ENCODE measurements around the gene STK32C.
"Not testable (repeated sequence)": the region's sequence is repeated elsewhere in the genome, so short reads cannot be mapped to it uniquely, and the experiment has no call there.

The STK32C gene

GRCh38 chr10:132222726-132223125, 85.0 kb downstream of the STK32C start:
- in situ Hi-C loops (cut with MboI; ENCODE audit: low sequenced_read_pairs): loop anchor here (10.0 kb wide), 3 partner anchors 142 to 412 kb away; no protein-coding TSS in a partner anchor

GRCh38 chr10:132220996-132221395, 86.8 kb downstream of the STK32C start:
- in situ Hi-C loops (cut with MboI; ENCODE audit: low sequenced_read_pairs): loop anchor here (10.0 kb wide), 3 partner anchors 144 to 414 kb away; no protein-coding TSS in a partner anchor

- in situ Hi-C loops (cut with MboI; ENCODE audit: low sequenced_read_pairs): loop anchor here (10.0 kb wide), 3 partner anchors 145 to 415 kb away; no protein-coding TSS in a partner anchor
These were observed 87.7 kb downstream of the STK32C start for GRCh38 chr10:132220061-132220460.

GRCh38 chr10:132219486-132219885, 88.3 kb downstream of the STK32C start:
- in situ Hi-C loops (cut with MboI; ENCODE audit: low sequenced_read_pairs): no loop called here

- in situ Hi-C loops (cut with MboI; ENCODE audit: low sequenced_read_pairs): not testable (repeated sequence)
These were observed 91.3 kb downstream of the STK32C start for GRCh38 chr10:132216441-132216840.

GRCh38 chr10:132213917-132214316, 93.8 kb downstream of the STK32C start:
- in situ Hi-C loops (cut with MboI; ENCODE audit: low sequenced_read_pairs): no loop called here

- in situ Hi-C loops (cut with MboI; ENCODE audit: low sequenced_read_pairs): no loop called here
These were observed 94.9 kb downstream of the STK32C start for GRCh38 chr10:132212816-132213215.

GRCh38 chr10:132211246-132211645, 96.5 kb downstream of the STK32C start:
- in situ Hi-C loops (cut with MboI; ENCODE audit: low sequenced_read_pairs): no loop called here

- in situ Hi-C loops (cut with MboI; ENCODE audit: low sequenced_read_pairs): no loop called here
These were observed 97.0 kb downstream of the STK32C start for GRCh38 chr10:132210766-132211165.

GRCh38 chr10:132209978-132210530, 97.7 kb downstream of the STK32C start:
- in situ Hi-C loops (cut with MboI; ENCODE audit: low sequenced_read_pairs): no loop called here

- in situ Hi-C loops (cut with MboI; ENCODE audit: low sequenced_read_pairs): no loop called here
These were observed 98.6 kb downstream of the STK32C start for GRCh38 chr10:132209130-132209529.

- in situ Hi-C loops (cut with MboI; ENCODE audit: low sequenced_read_pairs): no loop called here
These were observed 99.2 kb downstream of the STK32C start for GRCh38 chr10:132208462-132209050.

GRCh38 chr10:132207536-132208461, 100.0 kb downstream of the STK32C start:
- in situ Hi-C loops (cut with MboI; ENCODE audit: low sequenced_read_pairs): no loop called here

- in situ Hi-C loops (cut with MboI; ENCODE audit: low sequenced_read_pairs): no loop called here
These were observed 100.8 kb downstream of the STK32C start for GRCh38 chr10:132206806-132207535.

GRCh38 chr10:132206377-132206745, 101.4 kb downstream of the STK32C start:
- in situ Hi-C loops (cut with MboI; ENCODE audit: low sequenced_read_pairs): no loop called here

GRCh38 chr10:132205650-132206376, 101.9 kb downstream of the STK32C start:
- in situ Hi-C loops (cut with MboI; ENCODE audit: low sequenced_read_pairs): no loop called here

- in situ Hi-C loops (cut with MboI; ENCODE audit: low sequenced_read_pairs): no loop called here
These were observed 102.8 kb downstream of the STK32C start for GRCh38 chr10:132204781-132205473.

- in situ Hi-C loops (cut with MboI; ENCODE audit: low sequenced_read_pairs): no loop called here
These were observed 103.5 kb downstream of the STK32C start for GRCh38 chr10:132204078-132204780.
